Mucosa of stomach (tissue), 1 donor: ENCODE measurements around the gene JADE1.
A peak's percentile ranks its signal among the peaks of the same experiment; 100 is the strongest.

Experiments
- H3K27me3 ChIP-seq: one replicate; pipeline ENCODE4 v1.7.0; 2013; ENCODE audit warnings: mild to moderate bottlenecking, low read length; ENCODE audit not compliant: control insufficient read depth, insufficient read depth
- H3K36me3 ChIP-seq: one replicate; pipeline ENCODE4 v1.7.0; 2013; ENCODE audit warnings: low read length; ENCODE audit not compliant: control insufficient read depth, insufficient read depth
- H3K4me1 ChIP-seq: one replicate; pipeline ENCODE4 v1.7.0; 2013; ENCODE audit warnings: mild to moderate bottlenecking, low read length; ENCODE audit not compliant: control insufficient read depth, insufficient read depth
- H3K4me3 ChIP-seq: one replicate; pipeline ENCODE4 v1.7.0; 2013; ENCODE audit warnings: low read length
- H3K9ac ChIP-seq: one replicate; pipeline ENCODE4 v1.7.0; 2013; ENCODE audit warnings: mild to moderate bottlenecking, low read length, moderate library complexity
- H3K9me3 ChIP-seq: one replicate; pipeline ENCODE4 v1.7.0; 2013; ENCODE audit warnings: mild to moderate bottlenecking, low read length, moderate library complexity; ENCODE audit not compliant: control insufficient read depth
- donor health status: Pancreatic carcinoma.

Gene JADE1

GRCh38 chr4:128809477-128810330 lies at the start of gene JADE1:
Gene JADE1 (plus strand): TSS chr4:128809700. CDS start chr4:128831759, 22,059 bp downstream.
- no peaks in the 10 kb centered on the region for H3K27me3 ChIP-seq
- H3K9ac ChIP-seq = peak within 1 kb of the TSS; percentile 94
- H3K36me3 ChIP-seq = no peaks in the 10 kb centered on the region
- H3K9me3 ChIP-seq = no peaks in the 10 kb centered on the region
- peak within 1 kb of the TSS; percentile 53 for H3K4me3 ChIP-seq
- H3K4me1 ChIP-seq = peaks cover 7% of the 10 kb centered on the region

GRCh38 chr4:128766781-128767180 lies 42.7 kb upstream of the JADE1 start:
- H3K9ac ChIP-seq = no peak overlapping the region
- no peaks in the 10 kb centered on the region for H3K36me3 ChIP-seq
- no peaks in the 10 kb centered on the region for H3K9me3 ChIP-seq
- no peaks in the 10 kb centered on the region for H3K27me3 ChIP-seq
- no peak overlapping the region for H3K4me3 ChIP-seq
- H3K4me1 ChIP-seq = no peaks in the 10 kb centered on the region

GRCh38 chr4:128768373-128768996 lies 41.0 kb upstream of the JADE1 start:
- Histone ChIP-seq H3K27me3 (no peaks in the 10 kb centered on the region), H3K4me1 (no peaks in the 10 kb centered on the region), H3K9me3 (no peaks in the 10 kb centered on the region), H3K36me3 (no peaks in the 10 kb centered on the region), H3K9ac (no peak overlapping the region), H3K4me3 (no peak overlapping the region)

GRCh38 chr4:128769011-128769410 lies 40.5 kb upstream of the JADE1 start:
- H3K9me3 ChIP-seq = no peaks in the 10 kb centered on the region
- no peak overlapping the region for H3K4me3 ChIP-seq
- H3K4me1 ChIP-seq = no peaks in the 10 kb centered on the region
- no peaks in the 10 kb centered on the region for H3K27me3 ChIP-seq
- H3K36me3 ChIP-seq = no peaks in the 10 kb centered on the region
- no peak overlapping the region for H3K9ac ChIP-seq

GRCh38 chr4:128770807-128771206 lies 38.7 kb upstream of the JADE1 start:
- no peak overlapping the region for H3K4me3 ChIP-seq

GRCh38 chr4:128775477-128775876 lies 34.0 kb upstream of the JADE1 start:
- no peaks in the 10 kb centered on the region for H3K9me3 ChIP-seq
- H3K4me3 ChIP-seq = no peak overlapping the region
- no peaks in the 10 kb centered on the region for H3K4me1 ChIP-seq
- H3K9ac ChIP-seq = no peak overlapping the region
- no peaks in the 10 kb centered on the region for H3K36me3 ChIP-seq
- no peaks in the 10 kb centered on the region for H3K27me3 ChIP-seq

More at GRCh38 chr4:128770807-128771206, 38.7 kb upstream of the JADE1 start:
- H3K27me3 ChIP-seq = no peaks in the 10 kb centered on the region
- H3K9ac ChIP-seq = no peak overlapping the region
- H3K9me3 ChIP-seq = no peaks in the 10 kb centered on the region
- no peaks in the 10 kb centered on the region for H3K4me1 ChIP-seq
- no peaks in the 10 kb centered on the region for H3K36me3 ChIP-seq

- no peaks in the 10 kb centered on the region for H3K9me3 ChIP-seq
- H3K4me3 ChIP-seq = no peak overlapping the region
- H3K9ac ChIP-seq = no peak overlapping the region
- H3K36me3 ChIP-seq = no peaks in the 10 kb centered on the region
- no peaks in the 10 kb centered on the region for H3K27me3 ChIP-seq
- H3K4me1 ChIP-seq = no peaks in the 10 kb centered on the region
These were observed 33.6 kb upstream of the JADE1 start for GRCh38 chr4:128775916-128776315.

- no peak overlapping the region for H3K9ac ChIP-seq
- H3K9me3 ChIP-seq = no peaks in the 10 kb centered on the region
- no peaks in the 10 kb centered on the region for H3K4me1 ChIP-seq
- H3K36me3 ChIP-seq = no peaks in the 10 kb centered on the region
- no peaks in the 10 kb centered on the region for H3K27me3 ChIP-seq
- H3K4me3 ChIP-seq = no peak overlapping the region
These were observed 32.7 kb upstream of the JADE1 start for GRCh38 chr4:128776794-128777216.

- Histone ChIP-seq H3K4me1 (no peaks in the 10 kb centered on the region), H3K9me3 (no peaks in the 10 kb centered on the region), H3K36me3 (no peaks in the 10 kb centered on the region), H3K4me3 (no peak overlapping the region), H3K27me3 (no peaks in the 10 kb centered on the region), H3K9ac (no peak overlapping the region)
These were observed 28.8 kb upstream of the JADE1 start for GRCh38 chr4:128780688-128781087.

- H3K27me3 ChIP-seq = no peaks in the 10 kb centered on the region
- no peaks in the 10 kb centered on the region for H3K36me3 ChIP-seq
- no peaks in the 10 kb centered on the region for H3K4me1 ChIP-seq
- no peak overlapping the region for H3K9ac ChIP-seq
- no peak overlapping the region for H3K4me3 ChIP-seq
- no peaks in the 10 kb centered on the region for H3K9me3 ChIP-seq
These were observed 27.3 kb upstream of the JADE1 start for GRCh38 chr4:128782076-128782715.

GRCh38 chr4:128782875-128783614 lies 26.5 kb upstream of the JADE1 start:
- no peaks in the 10 kb centered on the region for H3K27me3 ChIP-seq
- no peaks in the 10 kb centered on the region for H3K36me3 ChIP-seq
- H3K9ac ChIP-seq = no peak overlapping the region
- no peak overlapping the region for H3K4me3 ChIP-seq
- no peaks in the 10 kb centered on the region for H3K4me1 ChIP-seq
- no peaks in the 10 kb centered on the region for H3K9me3 ChIP-seq
